ENCODE results near the gene KITLG.

Gene KITLG

DNA sequence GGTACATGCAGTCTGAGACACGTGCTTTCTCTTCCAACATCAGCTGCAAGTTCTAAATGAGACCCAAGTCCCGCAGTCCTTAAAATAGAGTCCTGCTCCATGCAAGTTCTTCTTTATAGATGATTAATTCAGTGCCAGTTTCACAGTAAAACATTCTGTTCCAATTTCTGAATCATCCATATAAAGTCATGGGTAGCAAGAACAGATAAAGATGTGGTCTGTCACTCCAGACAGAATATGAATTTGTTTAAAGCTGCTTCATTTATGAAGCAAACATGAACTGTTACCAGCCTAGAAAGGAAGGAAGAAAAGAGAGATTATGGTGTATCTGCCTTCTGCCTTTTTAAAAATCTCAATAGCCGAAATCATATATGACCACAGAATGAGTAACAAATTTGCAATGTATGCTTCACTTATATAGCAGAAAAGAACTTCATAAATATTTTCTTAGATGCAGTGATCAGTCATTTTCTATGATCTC lies 83.3 kb downstream of the KITLG start:
- DNase-seq (ENCODE audit: extremely low read depth, insufficient read length): no peak
- TF ChIP-seq, protein P1, sequence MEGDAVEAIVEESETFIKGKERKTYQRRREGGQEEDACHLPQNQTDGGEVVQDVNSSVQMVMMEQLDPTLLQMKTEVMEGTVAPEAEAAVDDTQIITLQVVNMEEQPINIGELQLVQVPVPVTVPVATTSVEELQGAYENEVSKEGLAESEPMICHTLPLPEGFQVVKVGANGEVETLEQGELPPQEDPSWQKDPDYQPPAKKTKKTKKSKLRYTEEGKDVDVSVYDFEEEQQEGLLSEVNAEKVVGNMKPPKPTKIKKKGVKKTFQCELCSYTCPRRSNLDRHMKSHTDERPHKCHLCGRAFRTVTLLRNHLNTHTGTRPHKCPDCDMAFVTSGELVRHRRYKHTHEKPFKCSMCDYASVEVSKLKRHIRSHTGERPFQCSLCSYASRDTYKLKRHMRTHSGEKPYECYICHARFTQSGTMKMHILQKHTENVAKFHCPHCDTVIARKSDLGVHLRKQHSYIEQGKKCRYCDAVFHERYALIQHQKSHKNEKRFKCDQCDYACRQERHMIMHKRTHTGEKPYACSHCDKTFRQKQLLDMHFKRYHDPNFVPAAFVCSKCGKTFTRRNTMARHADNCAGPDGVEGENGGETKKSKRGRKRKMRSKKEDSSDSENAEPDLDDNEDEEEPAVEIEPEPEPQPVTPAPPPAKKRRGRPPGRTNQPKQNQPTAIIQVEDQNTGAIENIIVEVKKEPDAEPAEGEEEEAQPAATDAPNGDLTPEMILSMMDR (IDR thresholded peaks at IDR 0.05; ENCODE audit: insufficient read depth, low read length, poor library complexity, severe bottlenecking): no peak
- Histone ChIP-seq H3K36me3 (ENCODE audit: control insufficient read depth, insufficient read depth, low read length) (no peaks in the 10 kb centered on the region), H3K27me3 (replicated peaks; ENCODE audit: control insufficient read depth, insufficient read depth, low read length) (no peaks in the 10 kb centered on the region), H3K4me3 (replicated peaks; ENCODE audit: low read depth, low read length) (no peak overlapping the region)

DNA sequence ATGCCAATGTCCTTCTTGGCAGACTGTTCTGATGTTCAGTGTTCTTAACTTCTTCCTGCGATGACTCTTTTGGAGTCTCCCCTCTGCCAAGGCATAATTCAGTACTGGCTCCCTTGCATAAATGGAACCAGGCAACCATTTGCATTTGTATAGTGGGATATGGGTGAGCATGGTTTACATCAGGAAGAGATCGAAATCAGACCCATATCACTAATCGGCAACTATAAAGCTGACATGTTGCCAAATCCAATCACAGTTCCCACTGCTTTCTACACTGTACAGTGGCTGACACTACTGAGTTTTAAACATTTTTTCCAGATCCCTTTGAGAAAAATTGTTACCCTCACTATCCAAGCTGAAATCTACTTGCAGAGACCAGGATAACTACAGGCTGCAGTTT lies 83.8 kb downstream of the KITLG start:
- H3K36me3 ChIP-seq (ENCODE audit: control insufficient read depth, insufficient read depth, low read length): no peaks in the 10 kb centered on the region
- H3K27me3 ChIP-seq (replicated peaks; ENCODE audit: control insufficient read depth, insufficient read depth, low read length): no peaks in the 10 kb centered on the region
- DNase-seq (ENCODE audit: extremely low read depth, insufficient read length): no peak
- TF ChIP-seq, protein P1 (IDR thresholded peaks at IDR 0.05; ENCODE audit: insufficient read depth, low read length, poor library complexity, severe bottlenecking): no peak
- H3K4me3 ChIP-seq (replicated peaks; ENCODE audit: low read depth, low read length): no peak overlapping the region

- H3K4me3 ChIP-seq (replicated peaks; ENCODE audit: low read depth, low read length): no peak overlapping the region
- TF ChIP-seq, protein P1 (IDR thresholded peaks at IDR 0.05; ENCODE audit: insufficient read depth, low read length, poor library complexity, severe bottlenecking): no peak
- no peaks in the 10 kb centered on the region for H3K36me3 ChIP-seq (ENCODE audit: control insufficient read depth, insufficient read depth, low read length)
- no peaks in the 10 kb centered on the region for H3K27me3 ChIP-seq (replicated peaks; ENCODE audit: control insufficient read depth, insufficient read depth, low read length)
- no peak for DNase-seq (ENCODE audit: extremely low read depth, insufficient read length)
These were observed 85.2 kb downstream of the KITLG start for GRCh38 chr12:88495031-88495430.

GRCh38 chr12:88494520-88494919 lies 85.8 kb downstream of the KITLG start:
- TF ChIP-seq, protein P1 (IDR thresholded peaks at IDR 0.05; ENCODE audit: insufficient read depth, low read length, poor library complexity, severe bottlenecking): no peak
- no peak overlapping the region for H3K4me3 ChIP-seq (replicated peaks; ENCODE audit: low read depth, low read length)
- H3K27me3 ChIP-seq (replicated peaks; ENCODE audit: control insufficient read depth, insufficient read depth, low read length): no peaks in the 10 kb centered on the region
- DNase-seq (ENCODE audit: extremely low read depth, insufficient read length): no peak
- no peaks in the 10 kb centered on the region for H3K36me3 ChIP-seq (ENCODE audit: control insufficient read depth, insufficient read depth, low read length)

DNA sequence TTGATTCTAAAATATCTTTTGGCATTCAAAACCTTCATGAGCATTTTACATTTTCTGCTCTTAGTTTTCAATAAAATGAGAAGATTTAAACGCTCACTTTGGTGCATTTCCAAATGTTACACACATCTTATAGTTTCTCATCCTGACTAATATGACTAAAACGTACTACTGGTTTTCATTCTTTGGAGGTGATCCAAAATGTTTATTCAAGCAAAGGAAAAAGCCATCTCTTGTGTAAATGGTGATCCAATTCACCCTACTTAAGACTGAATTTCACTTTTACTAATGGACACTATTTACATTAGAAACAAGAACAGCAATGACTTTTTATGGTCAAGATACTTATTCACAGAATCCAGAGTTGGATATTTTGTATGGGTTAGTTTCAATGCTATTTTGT lies 86.6 kb downstream of the KITLG start:
- TF ChIP-seq, protein P1 (IDR thresholded peaks at IDR 0.05; ENCODE audit: insufficient read depth, low read length, poor library complexity, severe bottlenecking): no peak
- no peak overlapping the region for H3K4me3 ChIP-seq (replicated peaks; ENCODE audit: low read depth, low read length)
- no peak for DNase-seq (ENCODE audit: extremely low read depth, insufficient read length)

DNA sequence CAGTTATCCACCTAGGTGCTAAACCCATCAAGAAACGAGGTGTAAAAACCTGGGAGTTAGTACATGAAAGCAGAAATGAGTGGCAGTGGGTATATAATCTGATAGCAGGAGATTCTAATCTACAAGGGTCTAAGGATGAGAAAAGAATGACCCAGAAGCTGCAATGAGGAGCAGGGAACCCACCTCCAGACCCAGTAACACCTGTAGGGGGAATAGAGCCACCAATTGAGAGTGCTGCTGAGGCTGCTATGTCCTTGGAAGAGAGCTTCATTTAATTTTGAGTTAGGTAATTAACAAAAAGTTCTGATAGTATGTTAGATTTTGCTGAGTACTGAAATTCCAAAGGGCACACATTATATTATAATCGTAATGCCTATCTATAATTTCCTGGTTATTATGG lies 89.8 kb downstream of the KITLG start:
- no peak for DNase-seq (ENCODE audit: extremely low read depth, insufficient read length)
- TF ChIP-seq, protein P1 (IDR thresholded peaks at IDR 0.05; ENCODE audit: insufficient read depth, low read length, poor library complexity, severe bottlenecking): no peak
- no peak overlapping the region for H3K4me3 ChIP-seq (replicated peaks; ENCODE audit: low read depth, low read length)

More for the DNA sequence above, 86.6 kb downstream of the KITLG start:
- Histone ChIP-seq H3K36me3 (ENCODE audit: control insufficient read depth, insufficient read depth, low read length) (no peaks in the 10 kb centered on the region), H3K27me3 (replicated peaks; ENCODE audit: control insufficient read depth, insufficient read depth, low read length) (no peaks in the 10 kb centered on the region)

More for the DNA sequence above, 89.8 kb downstream of the KITLG start:
- H3K36me3 ChIP-seq (ENCODE audit: control insufficient read depth, insufficient read depth, low read length): no peaks in the 10 kb centered on the region
- no peaks in the 10 kb centered on the region for H3K27me3 ChIP-seq (replicated peaks; ENCODE audit: control insufficient read depth, insufficient read depth, low read length)
